ENCODE measurements around the gene C1orf141. TPM values are rescaled to one million over a fixed set of nuclear protein-coding genes. Genes with fewer than 3 reads are reported as not detected.

Gene C1orf141
- total and polyA plus RNA-seq, 9 of the 15 experiments (the other 6 are each of a cell fraction or from before 2014, with no cell fraction given): not detected

GRCh38 chr1:67060811-67061218 lies 74.0 kb downstream of the C1orf141 start:
- Histone ChIP-seq H3K9me3 (replicated peaks; ENCODE audit: control insufficient read depth, insufficient read depth, low read depth, low read length) (no peaks in the 10 kb centered on the region), H3K36me3 (ENCODE audit: control insufficient read depth, insufficient read depth, low read length) (no peaks in the 10 kb centered on the region), H3K4me1 (replicated peaks in 1 of 2; ENCODE audit: control insufficient read depth in 2 of 2, insufficient read depth in 2 of 2, low read length in 2 of 2) (peaks cover 0 to 15% of the 10 kb centered on the region in 2 experiments; a peak in 2 of 5 replicates), H3K79me2 (ENCODE audit: control insufficient read depth, insufficient read depth, low read length) (no peaks in the 10 kb centered on the region), H2AFZ (ENCODE audit: low read depth, low read length) (peak overlapping the region; percentile 35; the same call in 1 of the 2 replicates), H4K20me1 (replicated peaks; ENCODE audit: control insufficient read depth, insufficient read depth, low read length) (no peaks in the 10 kb centered on the region), H3K4me3 (no peak overlapping the region), H3K9me1 (ENCODE audit: control insufficient read depth, insufficient read depth, low read length) (no peaks in the 10 kb centered on the region), H3K27ac (ENCODE audit: extremely low read depth, low read depth, low read length) (no peak overlapping the region), H3K4me2 (ENCODE audit: insufficient read depth, low read length) (no peak overlapping the region), H3K9ac (ENCODE audit: insufficient read depth in 1 of 2, low read depth in 2 of 2, low read length in 2 of 2) (no peak overlapping the region), H3K27me3 (ENCODE audit: control insufficient read depth in 2 of 2, insufficient read depth in 2 of 2, low read length in 2 of 2) (no peaks in the 10 kb centered on the region)
- ATAC-seq (no peak), FAIRE-seq (peak; percentile 44), DNase-seq (ENCODE audit: extremely low read depth in 1 of 4, low spot score in 3 of 4) (peak in 2 of 4 experiments; percentile 18 to 44)
- ChIA-PET POLR2A (interaction anchor here (1.1 kb wide), 1 partner anchor 13 kb away, joined by 4 read pairs; no protein-coding TSS in a partner anchor), CTCF (ENCODE audit: low intra/inter-chr PET ratio) (no interaction called here)
- intact Hi-C loops (cut with micrococcal nuclease) (no loop called here), in situ Hi-C loops (cut with MboI) (no loop called here)
- 18% methylated on average over 2 of the region's 2 CpGs for WGBS (ENCODE audit: insufficient coverage, low coverage, missing lambda C conversion rate)
- BruUV-seq (replicated peaks): no TSS peak
- 0 out of 2 replicates have a peak, but pooled peaks have one; percentile 63 for TF ChIP-seq ZNF449 (CRISPR knock-in tag; IDR thresholded peaks at IDR 0.05)
- peak; percentile 77 for TF ChIP-seq ZNF584 (CRISPR knock-in tag; IDR thresholded peaks at IDR 0.05; ENCODE audit: low read depth)
- TF ChIP-seq E2F3 (CRISPR knock-in tag; IDR thresholded peaks at IDR 0.05): peak; percentile 89; the same call in 1 of the 2 replicates
- no peak for TF ChIP-seq CHD4 (IDR thresholded peaks at IDR 0.05; ENCODE audit: insufficient read depth, insufficient replicate concordance, low read depth, low read length, poor library complexity, severe bottlenecking)
- no peak for TF ChIP-seq GABPB1 (CRISPR knock-in tag; IDR thresholded peaks at IDR 0.05)
- peak; percentile 88; the same call in 1 of the 2 replicates for TF ChIP-seq ZNF57 (CRISPR knock-in tag; IDR thresholded peaks at IDR 0.05)
- no peak for TF ChIP-seq ZFX (CRISPR knock-in tag; IDR thresholded peaks at IDR 0.05)
- peak; percentile 52; the same call in 1 of the 2 replicates for TF ChIP-seq ZNF134 (CRISPR knock-in tag; conservative IDR thresholded peaks at IDR 0.05)
- TF ChIP-seq FOXO4 (CRISPR knock-in tag; IDR thresholded peaks at IDR 0.05): peak; percentile 92; the same call in 1 of the 2 replicates
- no peak for TF ChIP-seq FUS (optimal IDR thresholded peaks at IDR 0.05; ENCODE audit: low read depth, low read length)
- no peak for TF ChIP-seq NRF1 (conservative IDR thresholded peaks at IDR 0.05 in 1 of 2, IDR thresholded peaks at IDR 0.05 in 1 of 2)
- peak; percentile 90 for TF ChIP-seq SMAD3 (CRISPR knock-in tag; conservative IDR thresholded peaks at IDR 0.05)
- no peak for TF ChIP-seq CTCFL (IDR thresholded peaks at IDR 0.05; ENCODE audit: borderline replicate concordance, insufficient read depth, low read depth, low read length, poor library complexity, severe bottlenecking)
- peak; percentile 87 for TF ChIP-seq ZSCAN32 (CRISPR knock-in tag; IDR thresholded peaks at IDR 0.05)
- 0 out of 2 replicates have a peak, but pooled peaks have one; percentile 55 for TF ChIP-seq HMG20A (CRISPR knock-in tag; conservative IDR thresholded peaks at IDR 0.05)
